Smooth muscle cell (in vitro differentiated cells): Measurements from ENCODE around the gene STXBP6. TPM values are rescaled to one million over a fixed set of nuclear protein-coding genes. Genes with fewer than 3 reads are reported as not detected.
A peak's percentile ranks its signal among the peaks of the same experiment; 100 is the strongest.

Experiments
- DNase-seq: peaks from one replicate; lab custom pipeline; 2025; ENCODE audit not compliant: unreplicated experiment; lab: John Stamatoyannopoulos, UW
- H2AFZ ChIP-seq: fragments of 200-600 bp; sonication (generic); 2 replicates; pipeline ENCODE4 v1.6.0; 2016; ENCODE audit warnings: antibody characterized with exemption, low read depth, mild to moderate bottlenecking
- H3F3A ChIP-seq: fragments of 200-600 bp; sonication (generic); 2 replicates; pipeline ENCODE4 v1.6.0; 2017; ENCODE audit warnings: antibody characterized with exemption, low read depth
- H3K27ac ChIP-seq: fragments of 200-600 bp; sonication (generic); 2 replicates; pipeline ENCODE4 v1.5.1; 2016; ENCODE audit warnings: low read depth, mild to moderate bottlenecking
- H3K27me3 ChIP-seq: fragments of 200-600 bp; sonication (generic); 2 replicates; pipeline ENCODE4 v1.6.1; 2016; ENCODE audit warnings: low read depth, mild to moderate bottlenecking
- H3K36me3 ChIP-seq: fragments of 200-600 bp; sonication (generic); 2 replicates; pipeline ENCODE4 v1.5.1; 2016; ENCODE audit warnings: low read depth
- H3K4me1 ChIP-seq: fragments of 200-600 bp; sonication (generic); 2 replicates; pipeline ENCODE4 v1.5.1; 2016; ENCODE audit warnings: low read depth
- H3K4me2 ChIP-seq: fragments of 200-600 bp; sonication (generic); 2 replicates; pipeline ENCODE4 v1.6.0; 2016; ENCODE audit warnings: mild to moderate bottlenecking
- H3K4me3 ChIP-seq: fragments of 200-600 bp; sonication (generic); 2 replicates; pipeline ENCODE4 v1.5.1; 2016; ENCODE audit warnings: mild to moderate bottlenecking
- H3K79me2 ChIP-seq: fragments of 200-600 bp; sonication (generic); 2 replicates; pipeline ENCODE4 v1.6.0; 2016; ENCODE audit warnings: low read depth, mild to moderate bottlenecking
- H3K9ac ChIP-seq: fragments of 200-600 bp; sonication (generic); 2 replicates; pipeline ENCODE4 v1.6.0; 2016; ENCODE audit warnings: low read depth
- H3K9me3 ChIP-seq: fragments of 200-600 bp; sonication (generic); replicated peaks from 2 replicates; pipeline ENCODE4 v1.5.1; 2016; ENCODE audit warnings: low read depth
- H4K20me1 ChIP-seq: fragments of 200-600 bp; sonication (generic); 2 replicates; pipeline ENCODE4 v1.6.0; 2016; ENCODE audit warnings: low read depth
- WGBS: methylation state at CpG from one replicate; pipeline ENCODE4 v1.1.7; 2016; ENCODE audit warnings: low lambda C conversion rate; 5-methylcytosine and 5-hydroxymethylcytosine counted together
- polyA plus RNA-seq: library from polyadenylated mRNA; unstranded; fragments of >200 nt; fragmentation: Nextera tagmentation; extraction: Ambion mirVana; gene quantifications from 2 replicates; pipeline ENCODE4 v1.2.1, GENCODE V29; 2016
- total RNA-seq: library from RNA; depleted of rRNA; stranded (reverse); fragments of >200 nt; gene quantifications from 2 replicates; pipeline ENCODE4 v1.2.3, GENCODE V29; 2014
- TF ChIP-seq, protein P1 (sequence below): fragments of 200-600 bp; sonication (generic); IDR thresholded peaks from 2 replicates; pipeline ENCODE4 v1.5.1; 2017; ENCODE audit warnings: borderline replicate concordance, mild to moderate bottlenecking, antibody characterized with exemption; ENCODE audit not compliant: insufficient read depth, poor library complexity, severe bottlenecking

STXBP6 gene
- total and polyA plus RNA-seq, 2 experiments from 2014 or later: 144 to 170 TPM

DNA sequence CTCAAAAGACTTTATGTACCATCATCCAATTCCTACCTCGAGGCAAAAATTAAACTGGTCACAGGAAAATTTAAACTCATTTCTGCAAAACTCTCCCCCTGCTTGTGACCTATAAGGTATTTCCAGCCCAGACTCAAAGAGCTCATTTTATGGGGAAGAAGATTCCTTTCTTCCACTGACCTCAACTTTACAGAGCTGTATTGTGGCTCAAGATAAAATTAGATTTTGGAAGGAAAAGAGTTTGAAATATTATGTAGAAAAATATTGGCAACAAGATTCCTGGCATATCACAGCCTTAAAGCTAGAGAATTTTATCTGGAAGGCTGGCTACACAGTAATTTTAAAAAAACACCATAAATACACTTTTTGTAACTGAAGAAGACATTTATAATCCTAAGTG lies 91.7 kb downstream of the STXBP6 start:
- H3K4me2 ChIP-seq: peak overlapping the region; percentile 67
- no peak overlapping the region for H3K4me3 ChIP-seq
- DNase-seq: no peak
- no peaks in the 10 kb centered on the region for H3F3A ChIP-seq
- TF ChIP-seq, protein P1, sequence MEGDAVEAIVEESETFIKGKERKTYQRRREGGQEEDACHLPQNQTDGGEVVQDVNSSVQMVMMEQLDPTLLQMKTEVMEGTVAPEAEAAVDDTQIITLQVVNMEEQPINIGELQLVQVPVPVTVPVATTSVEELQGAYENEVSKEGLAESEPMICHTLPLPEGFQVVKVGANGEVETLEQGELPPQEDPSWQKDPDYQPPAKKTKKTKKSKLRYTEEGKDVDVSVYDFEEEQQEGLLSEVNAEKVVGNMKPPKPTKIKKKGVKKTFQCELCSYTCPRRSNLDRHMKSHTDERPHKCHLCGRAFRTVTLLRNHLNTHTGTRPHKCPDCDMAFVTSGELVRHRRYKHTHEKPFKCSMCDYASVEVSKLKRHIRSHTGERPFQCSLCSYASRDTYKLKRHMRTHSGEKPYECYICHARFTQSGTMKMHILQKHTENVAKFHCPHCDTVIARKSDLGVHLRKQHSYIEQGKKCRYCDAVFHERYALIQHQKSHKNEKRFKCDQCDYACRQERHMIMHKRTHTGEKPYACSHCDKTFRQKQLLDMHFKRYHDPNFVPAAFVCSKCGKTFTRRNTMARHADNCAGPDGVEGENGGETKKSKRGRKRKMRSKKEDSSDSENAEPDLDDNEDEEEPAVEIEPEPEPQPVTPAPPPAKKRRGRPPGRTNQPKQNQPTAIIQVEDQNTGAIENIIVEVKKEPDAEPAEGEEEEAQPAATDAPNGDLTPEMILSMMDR: no peak
- 67% methylated on average over 1 of the region's 1 CpG for WGBS
- H3K27ac ChIP-seq: peak overlapping the region; percentile 71
- H3K79me2 ChIP-seq: peaks cover 84% of the 10 kb centered on the region
- no peak overlapping the region for H3K9ac ChIP-seq
- H3K36me3 ChIP-seq: no peaks in the 10 kb centered on the region
- no peaks in the 10 kb centered on the region for H3K9me3 ChIP-seq
- peaks cover 25% of the 10 kb centered on the region for H3K4me1 ChIP-seq
- H2AFZ ChIP-seq: no peak overlapping the region
- peaks cover 85% of the 10 kb centered on the region for H4K20me1 ChIP-seq
- H3K27me3 ChIP-seq: no peaks in the 10 kb centered on the region

DNA sequence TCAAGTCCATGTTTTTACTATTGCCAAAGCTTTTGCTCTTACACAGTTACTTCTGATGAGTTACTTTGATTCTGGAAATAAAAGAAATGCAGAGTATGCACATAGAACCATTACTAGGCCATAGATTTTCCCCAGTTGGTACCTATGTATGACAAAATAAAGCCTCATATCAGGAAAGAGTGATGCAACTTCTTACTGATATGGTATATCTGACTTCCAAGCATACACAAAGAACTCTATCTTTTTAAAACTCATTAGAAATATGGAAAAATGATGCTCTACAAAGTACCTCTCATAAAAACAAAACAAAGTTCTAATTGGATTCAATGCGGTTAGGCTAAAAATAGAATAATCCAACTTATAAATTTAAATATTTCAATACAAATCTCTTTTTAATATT lies 92.1 kb downstream of the STXBP6 start:
- Histone ChIP-seq H3F3A (no peaks in the 10 kb centered on the region), H3K79me2 (peaks cover 84% of the 10 kb centered on the region), H2AFZ (no peak overlapping the region), H3K36me3 (no peaks in the 10 kb centered on the region), H3K4me2 (peak overlapping the region; percentile 67), H3K27me3 (no peaks in the 10 kb centered on the region), H3K27ac (peak overlapping the region; percentile 71), H4K20me1 (peaks cover 86% of the 10 kb centered on the region), H3K4me1 (peaks cover 25% of the 10 kb centered on the region), H3K9ac (no peak overlapping the region), H3K4me3 (no peak overlapping the region), H3K9me3 (no peaks in the 10 kb centered on the region)
- 95% methylated on average over 1 of the region's 1 CpG for WGBS
- TF ChIP-seq, protein P1: no peak
- no peak for DNase-seq

DNA sequence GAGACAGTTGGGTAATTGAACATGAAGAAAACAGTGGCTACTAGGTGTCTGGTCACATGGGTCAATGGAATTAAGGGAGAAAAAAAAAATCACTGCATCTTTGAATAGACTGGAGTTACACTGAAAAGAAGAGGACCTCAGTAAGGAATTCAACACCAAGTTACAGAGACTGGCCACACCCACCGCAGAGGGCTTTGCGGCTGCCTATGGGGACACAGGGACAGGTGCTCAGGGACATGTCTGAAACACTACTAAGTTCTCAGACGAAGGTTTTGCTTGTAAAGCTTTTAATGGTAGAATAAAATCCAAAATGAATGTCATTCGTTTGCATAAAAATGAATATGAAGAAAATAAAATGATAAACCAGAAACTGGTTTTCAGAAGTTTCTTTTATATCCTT lies 93.8 kb downstream of the STXBP6 start:
- Histone ChIP-seq H3K27ac (no peak overlapping the region), H4K20me1 (peaks cover 82% of the 10 kb centered on the region), H3K27me3 (no peaks in the 10 kb centered on the region), H3K36me3 (no peaks in the 10 kb centered on the region), H3K4me3 (no peak overlapping the region), H3K4me2 (no peak overlapping the region), H3K79me2 (peaks cover 84% of the 10 kb centered on the region), H2AFZ (no peak overlapping the region), H3K9ac (no peak overlapping the region), H3F3A (no peaks in the 10 kb centered on the region), H3K4me1 (peaks cover 25% of the 10 kb centered on the region), H3K9me3 (no peaks in the 10 kb centered on the region)
- 94% methylated on average over 4 of the region's 4 CpGs for WGBS
- TF ChIP-seq, protein P1: no peak
- DNase-seq: no peak

DNA sequence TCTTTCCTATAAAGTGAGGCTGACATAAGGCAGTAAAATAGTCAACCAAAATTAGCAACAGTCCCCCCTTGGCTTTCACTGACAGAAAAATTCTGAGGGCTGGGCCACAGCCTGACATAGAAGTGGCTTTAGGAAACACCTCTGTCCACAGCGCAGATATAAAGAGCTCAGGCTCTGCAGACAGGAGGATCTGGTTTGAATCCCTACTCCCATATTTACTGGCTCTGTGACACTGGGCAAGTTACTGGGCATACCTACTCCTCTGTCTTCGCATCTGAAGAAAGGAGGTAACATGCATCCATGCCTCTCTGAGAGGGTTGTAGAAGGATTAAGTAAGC lies 95.3 kb downstream of the STXBP6 start:
- no peak for DNase-seq
- H3K27ac ChIP-seq: no peak overlapping the region
- H2AFZ ChIP-seq: no peak overlapping the region
- no peak overlapping the region for H3K4me2 ChIP-seq
- no peak overlapping the region for H3K4me3 ChIP-seq
- H3K36me3 ChIP-seq: no peaks in the 10 kb centered on the region
- H3K9me3 ChIP-seq: no peaks in the 10 kb centered on the region
- no peaks in the 10 kb centered on the region for H3F3A ChIP-seq
- peaks cover 88% of the 10 kb centered on the region for H4K20me1 ChIP-seq
- WGBS: 90% methylated on average over 2 of the region's 2 CpGs
- H3K79me2 ChIP-seq: peaks cover 94% of the 10 kb centered on the region
- H3K4me1 ChIP-seq: peaks cover 13% of the 10 kb centered on the region
- TF ChIP-seq, protein P1: no peak
- H3K9ac ChIP-seq: no peak overlapping the region
- no peaks in the 10 kb centered on the region for H3K27me3 ChIP-seq
